MG63 (cell line): ENCODE results near the gene OR5H2. TPM values are rescaled to one million over a fixed set of nuclear protein-coding genes. Genes with fewer than 3 reads are reported as not detected.
A peak's percentile ranks its signal among the peaks of the same experiment; 100 is the strongest.

Experiments used
- DNase-seq: peaks from one replicate; pipeline ENCODE4 v3.0.0-alpha.2; 2020
- H3K27me3 ChIP-seq: fragments of 250-450 bp; sonication (Bioruptor Pico); 2 replicates; pipeline ENCODE4 v1.5.1; 2020; ENCODE audit warnings: mild to moderate bottlenecking, moderate library complexity
- H3K36me3 ChIP-seq: fragments of 250-450 bp; sonication (Bioruptor Pico); 2 replicates; pipeline ENCODE4 v1.5.1; 2020; ENCODE audit warnings: mild to moderate bottlenecking, moderate library complexity
- H3K4me3 ChIP-seq: fragments of 250-450 bp; sonication (Bioruptor Pico); 2 replicates; pipeline ENCODE4 v1.5.1; 2020; ENCODE audit warnings: mild to moderate bottlenecking, moderate library complexity
- H3K9me3 ChIP-seq: fragments of 250-450 bp; sonication (Bioruptor Pico); 2 replicates; pipeline ENCODE4 v1.5.1; 2020; ENCODE audit warnings: mild to moderate bottlenecking, moderate library complexity
- total RNA-seq: library from RNA; depleted of rRNA; stranded (reverse); fragments of >200 nt; shearing (Covaris generic); gene quantifications from 2 replicates; pipeline ENCODE4 v1.2.3, GENCODE V29; 2014; ENCODE audit warnings: low replicate concordance; rRNA removed

The OR5H2 gene
- total RNA-seq, 1 experiment from 2014 or later = not detected

DNA sequence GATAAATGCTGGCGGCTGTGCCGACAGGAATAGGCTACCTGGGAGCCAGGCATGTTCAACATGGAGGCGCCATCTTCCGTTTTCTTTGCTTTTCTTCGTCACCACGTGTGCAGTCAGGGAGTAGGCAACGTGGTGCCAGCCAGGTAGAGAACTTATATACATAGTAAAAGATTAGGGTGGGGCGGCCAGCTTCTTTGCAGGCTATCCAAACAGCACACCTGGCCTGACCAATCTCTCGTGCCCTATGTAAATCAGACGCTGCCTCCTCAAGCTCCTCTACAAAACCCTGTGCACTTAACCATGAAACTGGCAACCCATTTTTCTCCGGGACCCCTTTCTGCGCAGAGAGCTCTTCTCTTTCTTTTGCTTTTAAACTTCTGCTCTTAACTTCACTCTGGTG lies 42.8 kb downstream of the OR5H2 start:
- H3K36me3 ChIP-seq = no peaks in the 10 kb centered on the region
- no peaks in the 10 kb centered on the region for H3K9me3 ChIP-seq
- no peak overlapping the region for H3K4me3 ChIP-seq
- peaks cover 19% of the 10 kb centered on the region for H3K27me3 ChIP-seq
- DNase-seq = no peak

DNA sequence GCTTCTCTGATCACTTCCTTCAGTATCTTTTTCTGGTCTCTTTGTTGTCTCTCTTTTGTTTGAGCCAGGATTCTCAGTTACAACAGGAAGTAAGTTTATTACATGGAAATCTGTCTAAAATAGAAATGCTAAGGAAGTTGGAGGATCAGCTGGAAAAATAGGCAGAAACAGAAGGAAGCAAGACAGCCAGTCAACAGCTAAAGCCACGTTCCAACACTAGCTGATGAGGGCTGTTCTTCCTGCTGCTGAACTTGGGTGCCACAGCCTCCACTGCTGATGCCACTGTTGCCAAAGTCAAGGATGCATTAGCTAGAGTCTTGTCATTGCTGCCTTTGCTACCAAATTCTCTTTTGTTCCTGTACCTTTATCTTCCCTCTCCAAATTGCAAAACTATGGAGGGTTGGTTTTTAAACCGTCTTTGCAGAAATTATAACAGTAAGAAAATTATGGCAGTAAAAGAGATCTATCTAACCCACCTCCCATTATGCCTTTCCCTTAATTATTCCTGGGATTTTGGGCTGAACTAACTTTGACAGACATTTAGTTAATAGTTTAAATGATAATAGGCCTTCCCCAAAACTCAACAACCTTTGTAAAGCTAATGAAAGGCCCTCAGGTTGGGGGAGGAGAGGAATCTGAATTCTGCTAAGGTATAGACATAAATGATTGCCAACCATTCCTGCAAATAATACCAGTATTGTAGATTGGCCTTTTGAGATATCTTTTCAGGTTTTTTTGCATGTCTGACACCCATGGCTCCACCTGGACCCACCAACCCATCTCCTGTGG lies 44.0 kb downstream of the OR5H2 start:
- Histone ChIP-seq H3K36me3 (no peaks in the 10 kb centered on the region), H3K27me3 (peaks cover 16% of the 10 kb centered on the region), H3K9me3 (no peaks in the 10 kb centered on the region), H3K4me3 (no peak overlapping the region)
- DNase-seq = no peak

- Histone ChIP-seq H3K27me3 (peaks cover 16% of the 10 kb centered on the region), H3K4me3 (no peak overlapping the region), H3K36me3 (no peaks in the 10 kb centered on the region), H3K9me3 (no peaks in the 10 kb centered on the region)
- no peak for DNase-seq
Observed at GRCh38 chr3:98326945-98327344, 44.6 kb downstream of the OR5H2 start.

- Histone ChIP-seq H3K4me3 (no peak overlapping the region), H3K9me3 (no peaks in the 10 kb centered on the region), H3K27me3 (peaks cover 16% of the 10 kb centered on the region), H3K36me3 (no peaks in the 10 kb centered on the region)
- DNase-seq = no peak
Observed at GRCh38 chr3:98328933-98329332, 46.6 kb downstream of the OR5H2 start.

DNA sequence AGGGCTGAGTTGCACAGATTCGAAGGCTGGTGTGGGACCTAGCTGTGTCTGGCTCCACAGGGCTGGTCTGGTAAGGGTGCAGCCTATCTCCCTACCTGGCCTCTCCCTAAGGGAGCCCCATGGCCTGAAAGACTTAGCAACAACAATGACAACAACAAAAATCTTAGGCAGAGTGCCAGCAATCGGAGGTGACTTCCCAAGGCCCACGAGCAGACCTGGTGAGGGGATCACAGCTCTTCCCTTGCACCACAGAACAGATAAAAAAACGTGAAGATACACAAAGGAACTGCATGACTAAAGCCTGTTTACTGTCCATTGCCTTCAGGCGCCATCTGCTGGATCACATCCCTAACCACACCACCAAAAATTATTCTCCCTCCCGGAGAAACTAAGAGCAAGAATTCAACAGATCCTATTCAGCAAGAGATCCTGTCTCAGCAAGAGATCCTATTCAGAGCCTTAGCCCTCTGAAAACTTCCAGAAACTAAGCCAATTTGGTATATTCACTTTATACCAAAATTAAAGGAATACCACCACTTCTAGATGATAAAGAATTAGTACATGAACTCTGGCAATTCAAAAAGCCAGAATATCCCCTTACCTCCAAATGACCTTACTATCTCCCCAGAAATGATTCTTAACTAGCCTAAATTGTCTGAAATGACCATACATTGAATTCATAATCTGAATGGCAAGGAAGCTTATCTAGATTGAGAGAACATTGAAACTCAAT lies 47.3 kb downstream of the OR5H2 start:
- H3K9me3 ChIP-seq = no peaks in the 10 kb centered on the region
- peak; percentile 19 for DNase-seq
- H3K36me3 ChIP-seq = no peaks in the 10 kb centered on the region
- H3K4me3 ChIP-seq = no peak overlapping the region
- H3K27me3 ChIP-seq = peaks cover 11% of the 10 kb centered on the region

GRCh38 chr3:98331329-98331728 lies 49.0 kb downstream of the OR5H2 start:
- Histone ChIP-seq H3K4me3 (no peak overlapping the region), H3K27me3 (peaks cover 7% of the 10 kb centered on the region), H3K9me3 (no peaks in the 10 kb centered on the region), H3K36me3 (no peaks in the 10 kb centered on the region)
- DNase-seq = no peak

Other genes starting within 250 kb of the OR5H2 start
- not detected in 2 replicates for gene GABRR3, start 247.2 kb upstream of the OR5H2 start, total RNA-seq
- not detected in 2 replicates for gene OR5AC2, start 195.3 kb upstream of the OR5H2 start, total RNA-seq
- not detected in 2 replicates for gene OR5H1, start 151.8 kb upstream of the OR5H2 start, total RNA-seq
- gene OR5H14, start 135.0 kb upstream of the OR5H2 start, total RNA-seq = not detected in 2 replicates
- not detected in 2 replicates for gene OR5H15, start 115.8 kb upstream of the OR5H2 start, total RNA-seq
- gene OR5H6, start 18.3 kb upstream of the OR5H2 start, total RNA-seq = not detected in 2 replicates
- not detected in 2 replicates for gene OR5K4, start 71.3 kb downstream of the OR5H2 start, total RNA-seq
- not detected in 2 replicates for gene OR5K3, start 108.2 kb downstream of the OR5H2 start, total RNA-seq
- not detected in 2 replicates for gene OR5K1, start 180.7 kb downstream of the OR5H2 start, total RNA-seq
- gene OR5K2, start 215.2 kb downstream of the OR5H2 start, total RNA-seq = not detected in 2 replicates
- 53.0 and 105 TPM in 2 replicates for gene CLDND1, start 240.4 kb downstream of the OR5H2 start, total RNA-seq
- gene GPR15, start 249.5 kb downstream of the OR5H2 start, total RNA-seq = not detected in 2 replicates